ENCODE data around the gene IRAK4. TPM values are rescaled to one million over a fixed set of nuclear protein-coding genes. Genes with fewer than 3 reads are reported as not detected.

IRAK4 gene
- total RNA-seq: 11.4 TPM

DNA sequence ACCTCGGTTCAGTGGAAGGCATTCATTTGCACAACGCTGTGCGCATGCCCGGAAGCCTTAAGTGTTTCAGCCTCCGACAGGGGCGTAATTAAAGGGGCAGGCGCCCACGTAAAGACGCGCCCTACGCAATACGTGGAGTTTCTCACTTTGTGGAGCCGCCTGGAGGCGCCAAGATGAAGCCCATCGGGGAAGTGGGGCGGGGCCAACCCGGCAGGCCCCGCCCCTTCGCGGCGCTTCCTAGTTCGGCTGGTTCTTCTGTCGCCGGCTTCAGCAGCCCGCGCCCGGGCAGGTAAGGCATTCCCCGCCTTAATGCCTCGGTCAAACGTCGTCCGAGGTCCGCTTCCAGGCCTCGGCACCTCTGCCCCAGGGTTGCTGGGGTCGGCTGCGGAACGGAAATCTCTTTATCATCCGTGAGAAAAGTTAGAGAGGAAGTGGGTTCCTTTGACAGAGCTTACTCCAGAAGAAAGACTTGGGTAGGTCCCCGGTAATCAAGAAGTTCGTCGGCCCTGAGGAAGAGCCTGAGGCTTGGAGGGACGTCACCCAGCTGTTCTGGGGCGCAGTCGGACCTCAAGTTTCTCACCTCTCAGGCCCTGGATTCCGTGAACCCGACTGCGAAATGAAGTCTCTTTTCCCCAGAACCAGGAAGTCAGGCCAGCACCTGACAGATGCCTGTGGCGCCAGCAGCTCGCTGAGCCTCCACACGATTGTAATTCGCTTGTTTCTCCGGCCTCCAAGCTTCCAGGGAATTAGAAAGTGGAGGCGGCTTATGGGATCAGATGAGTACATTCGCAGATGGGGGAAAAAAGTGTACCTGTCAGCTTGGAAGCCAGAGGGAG is at the start of gene IRAK4, which contains the start of gene PUS7L:
TSS of gene IRAK4 (plus strand) at position 224 of the 836 bp plus-strand sequence. CDS start 9,161 bp downstream, outside the sequence.
TSS of gene PUS7L (minus strand) at position 63 of the 836 bp plus-strand sequence. CDS start 3,545 bp downstream, outside the sequence.

DNA sequence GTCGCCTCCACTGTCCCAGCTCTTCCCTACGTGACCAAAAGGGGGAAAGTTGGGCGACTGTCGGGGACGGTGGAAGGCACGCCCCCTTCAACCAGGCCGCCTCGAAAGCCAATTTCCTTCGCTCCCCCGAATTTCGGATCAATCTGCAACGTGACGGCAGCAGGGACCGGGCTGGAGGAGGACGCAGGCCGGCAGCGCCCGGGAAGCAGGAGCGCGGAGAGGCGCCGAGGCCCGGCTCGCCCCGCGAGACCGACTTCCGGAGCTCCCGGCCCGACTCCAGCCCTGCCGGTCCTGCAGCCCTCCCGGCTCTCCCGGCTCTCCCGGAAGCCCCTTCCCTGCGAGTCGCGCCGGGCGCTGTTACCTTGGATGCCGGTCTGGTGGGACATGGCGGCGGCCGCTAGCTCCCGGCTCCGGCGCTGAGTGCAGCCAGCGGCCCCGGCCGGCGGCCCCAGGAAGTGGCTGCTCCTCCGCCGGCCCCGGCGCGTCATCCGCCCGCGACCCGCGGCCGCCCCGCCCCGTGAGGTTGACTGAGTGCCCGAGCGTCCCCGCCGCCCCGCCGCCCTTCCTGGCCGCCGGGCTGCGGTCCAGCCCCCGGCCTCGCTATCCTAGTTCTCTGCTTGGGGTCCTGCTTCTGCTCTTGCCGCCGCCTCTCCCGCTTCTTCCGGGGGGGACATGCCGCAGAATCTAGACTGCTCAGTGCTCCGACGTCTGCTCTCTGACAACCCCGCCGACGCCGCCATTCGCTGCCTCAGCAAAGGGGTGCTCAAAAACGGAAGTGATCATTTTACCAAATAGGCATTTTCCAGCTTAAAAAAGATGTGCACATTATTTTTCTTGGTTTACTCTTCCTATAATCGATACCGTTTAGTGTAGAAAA is 47.3 kb downstream of the IRAK4 start, which contains the start of gene TWF1:
TSS of gene TWF1 (minus strand) at position 458 of the 877 bp plus-strand sequence. CDS start at position 386, 72 bp downstream.

DNA sequence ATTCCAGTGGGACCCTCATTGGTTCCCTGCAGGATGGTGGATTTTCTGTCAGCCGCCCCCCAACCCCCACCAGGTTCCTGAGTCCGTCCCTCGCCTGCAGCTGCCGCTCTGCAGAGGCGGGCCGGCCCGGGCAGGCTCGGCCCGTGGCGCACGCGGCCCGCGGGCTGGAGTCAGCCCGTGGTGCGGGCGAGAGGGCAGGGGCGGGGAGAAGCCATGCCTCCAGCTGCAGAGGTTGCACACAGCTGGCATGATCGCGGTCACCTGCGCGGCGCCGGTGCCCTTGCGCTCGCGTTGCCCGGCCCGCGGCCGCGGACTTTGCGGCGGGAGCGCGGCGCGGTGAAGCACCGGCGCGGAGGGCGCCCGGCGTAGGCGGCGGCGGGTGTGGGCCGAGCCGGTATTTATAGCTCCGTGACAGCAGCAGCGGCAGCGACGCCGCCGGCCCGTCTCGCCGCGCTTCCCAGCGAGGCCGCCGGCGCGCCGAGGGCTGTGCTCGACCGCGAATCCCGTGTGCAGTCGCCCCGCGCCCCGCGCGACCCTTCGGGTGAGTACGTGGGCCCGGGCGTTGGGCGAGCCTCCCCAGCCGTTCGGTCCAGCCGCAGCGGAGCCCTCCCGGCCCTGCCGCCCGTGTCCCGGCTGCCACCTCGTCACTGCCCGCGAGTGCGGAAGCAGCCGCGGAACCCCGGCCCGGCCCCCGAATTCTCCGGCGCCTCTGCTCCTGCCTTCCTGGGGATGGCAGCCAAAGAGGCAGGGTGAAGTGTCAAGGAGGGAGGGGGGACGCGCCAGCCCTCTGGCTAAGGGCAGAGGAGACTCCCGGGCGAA is 77.1 kb downstream of the IRAK4 start, which contains the start of gene TMEM117:
TSS of gene TMEM117 (plus strand) at position 426 of the 819 bp plus-strand sequence.

Other genes starting within 250 kb of the IRAK4 start
- 0.53 TPM for gene ADAMTS20, start 206.7 kb upstream of the IRAK4 start, total RNA-seq
- 18.3 TPM for gene PUS7L, start 161 bp upstream of the IRAK4 start, total RNA-seq
- 46.7 TPM for gene TWF1, start 47.4 kb downstream of the IRAK4 start, total RNA-seq
- 20.0 TPM for gene TMEM117, start 77.1 kb downstream of the IRAK4 start, total RNA-seq